ENCODE measurements around the gene PSG5.
"Not testable (repeated sequence)": the region's sequence is repeated elsewhere in the genome, so short reads cannot be mapped to it uniquely, and the experiment has no call there.

The PSG5 gene

DNA sequence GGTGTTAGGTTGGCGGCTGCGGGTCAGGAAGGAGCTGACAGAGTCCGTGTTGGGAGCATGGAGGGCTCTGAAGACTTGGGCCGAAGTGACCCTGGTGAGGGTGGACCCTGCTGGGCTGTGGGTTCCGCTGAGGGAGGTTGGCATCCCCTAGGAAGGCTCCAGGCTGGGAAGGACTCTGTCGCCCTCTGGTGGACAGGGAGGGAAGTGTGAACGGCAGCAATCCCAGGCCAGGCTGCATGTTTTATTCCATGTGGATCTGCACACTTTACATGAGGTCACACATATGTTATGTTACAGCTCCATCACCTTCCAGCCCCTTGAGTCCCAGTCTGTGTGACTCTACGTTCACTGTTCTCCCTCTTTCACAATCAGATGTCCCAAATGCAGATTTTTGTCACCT is 20.8 kb upstream of the PSG5 start:
- not testable (repeated sequence) for H3K27ac ChIP-seq
- TF ChIP-seq, protein P1, sequence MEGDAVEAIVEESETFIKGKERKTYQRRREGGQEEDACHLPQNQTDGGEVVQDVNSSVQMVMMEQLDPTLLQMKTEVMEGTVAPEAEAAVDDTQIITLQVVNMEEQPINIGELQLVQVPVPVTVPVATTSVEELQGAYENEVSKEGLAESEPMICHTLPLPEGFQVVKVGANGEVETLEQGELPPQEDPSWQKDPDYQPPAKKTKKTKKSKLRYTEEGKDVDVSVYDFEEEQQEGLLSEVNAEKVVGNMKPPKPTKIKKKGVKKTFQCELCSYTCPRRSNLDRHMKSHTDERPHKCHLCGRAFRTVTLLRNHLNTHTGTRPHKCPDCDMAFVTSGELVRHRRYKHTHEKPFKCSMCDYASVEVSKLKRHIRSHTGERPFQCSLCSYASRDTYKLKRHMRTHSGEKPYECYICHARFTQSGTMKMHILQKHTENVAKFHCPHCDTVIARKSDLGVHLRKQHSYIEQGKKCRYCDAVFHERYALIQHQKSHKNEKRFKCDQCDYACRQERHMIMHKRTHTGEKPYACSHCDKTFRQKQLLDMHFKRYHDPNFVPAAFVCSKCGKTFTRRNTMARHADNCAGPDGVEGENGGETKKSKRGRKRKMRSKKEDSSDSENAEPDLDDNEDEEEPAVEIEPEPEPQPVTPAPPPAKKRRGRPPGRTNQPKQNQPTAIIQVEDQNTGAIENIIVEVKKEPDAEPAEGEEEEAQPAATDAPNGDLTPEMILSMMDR (conservative IDR thresholded peaks at IDR 0.05): peak; percentile 71

DNA sequence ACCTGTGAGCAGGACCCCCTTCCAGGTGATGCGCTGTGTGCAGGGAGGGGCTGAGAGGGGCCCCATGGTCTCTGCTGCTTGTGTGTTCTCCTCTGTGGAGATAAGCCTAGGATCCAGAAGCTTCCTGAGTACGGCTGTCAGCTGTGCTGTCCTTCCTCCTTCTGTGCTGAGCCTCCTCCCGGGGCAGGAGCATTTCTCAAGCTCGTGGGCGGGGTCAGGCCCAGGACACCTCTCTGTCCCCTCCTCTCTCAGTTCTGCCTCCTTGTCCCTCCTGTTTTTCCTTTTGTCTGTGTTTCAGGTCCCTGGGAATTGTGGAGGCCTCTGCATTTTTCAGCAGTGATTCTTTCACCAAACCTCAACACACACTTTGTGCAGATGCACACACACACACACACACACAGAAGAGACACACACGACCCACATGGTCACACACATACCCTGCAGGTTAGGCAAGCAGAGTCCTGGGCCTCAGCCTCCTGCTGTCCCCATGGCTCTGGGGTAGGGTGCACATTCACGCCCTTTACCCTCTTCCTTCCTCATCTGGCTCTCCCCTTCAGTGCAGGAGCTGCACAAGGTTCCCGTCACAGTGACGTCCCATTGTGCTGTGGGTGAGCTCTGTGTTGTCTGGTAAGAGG is 19.3 kb upstream of the PSG5 start, which contains the start of gene PSG4:
Gene PSG4, minus strand, starts transcription at position 168 of the 635 bp plus-strand sequence. Its CDS starts 102 bp downstream, at position 66.
- not testable (repeated sequence) for H3K27ac ChIP-seq

GRCh38 chr19:43203611-43204010 is 17.3 kb upstream of the PSG5 start:
- not testable (repeated sequence) for H3K27ac ChIP-seq

- H3K27ac ChIP-seq: not testable (repeated sequence)
Measured at GRCh38 chr19:43201891-43202290, 15.6 kb upstream of the PSG5 start.

GRCh38 chr19:43201337-43201801 is 15.0 kb upstream of the PSG5 start:
- not testable (repeated sequence) for H3K27ac ChIP-seq

DNA sequence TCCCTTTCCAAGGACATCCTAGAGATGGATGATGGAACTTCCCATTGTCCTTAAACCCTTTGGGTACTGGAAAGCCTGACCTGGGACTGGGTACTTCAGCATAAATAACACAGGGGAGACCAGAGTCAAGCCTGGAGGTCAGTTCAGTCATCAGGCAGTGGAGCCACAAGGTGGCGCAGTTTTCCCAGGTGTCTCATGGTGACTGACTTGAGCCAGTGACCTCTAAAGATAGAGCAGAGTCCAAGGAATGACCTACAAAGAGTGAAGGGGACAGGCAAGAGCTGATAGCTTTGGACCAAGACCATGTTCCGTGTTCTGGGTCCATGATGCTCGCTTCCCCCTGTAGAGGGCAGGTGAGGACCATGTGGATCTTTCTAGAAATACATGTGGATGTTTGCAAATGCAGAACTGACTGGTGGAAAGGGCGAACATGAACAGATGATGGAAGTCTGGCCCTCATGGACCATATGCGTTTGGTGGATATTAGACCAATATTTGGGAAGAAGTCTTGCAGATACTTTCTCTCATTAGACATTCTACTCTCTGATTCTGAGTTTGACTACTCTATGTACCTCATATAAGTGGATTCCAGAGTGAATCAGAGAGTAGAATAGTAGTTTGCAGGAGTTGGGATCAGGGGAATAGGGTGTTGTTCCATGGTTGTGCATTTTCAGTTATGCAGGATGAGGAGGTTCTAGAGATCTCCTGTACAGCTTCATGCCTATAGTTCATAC is 12.5 kb upstream of the PSG5 start:
- TF ChIP-seq, protein P1 (conservative IDR thresholded peaks at IDR 0.05): 0 out of 2 replicates have a peak, but pooled peaks have one; percentile 7
- H3K27ac ChIP-seq: not testable (repeated sequence)

- H3K27ac ChIP-seq: not testable (repeated sequence)
Measured at GRCh38 chr19:43197666-43198397, 11.5 kb upstream of the PSG5 start.

DNA sequence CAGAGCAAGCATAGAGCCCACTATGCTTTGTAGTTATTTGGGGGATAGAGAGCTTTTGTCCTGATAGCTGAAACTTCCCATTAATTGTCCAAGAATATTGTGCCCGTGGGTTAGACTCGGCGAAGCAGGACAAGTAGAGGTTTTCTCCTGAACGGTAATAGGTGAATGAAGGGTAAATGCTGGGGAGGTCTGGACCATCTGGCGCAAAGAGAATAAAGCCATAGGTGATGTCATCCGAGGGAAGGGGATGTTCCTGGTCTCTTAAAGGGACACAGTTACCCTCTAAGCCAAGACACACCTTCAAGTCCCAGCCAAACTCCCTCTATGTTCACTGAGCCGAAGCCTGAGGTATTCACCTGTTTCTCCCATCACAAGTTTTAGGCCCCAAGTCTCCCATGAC is 8.1 kb upstream of the PSG5 start:
- H3K27ac ChIP-seq: not testable (repeated sequence)

GRCh38 chr19:43192381-43193155 is 6.2 kb upstream of the PSG5 start:
- not testable (repeated sequence) for H3K27ac ChIP-seq

GRCh38 chr19:43188092-43188491 is 1.8 kb upstream of the PSG5 start:
- H3K27ac ChIP-seq: not testable (repeated sequence)
- TF ChIP-seq, protein P1 (conservative IDR thresholded peaks at IDR 0.05): 0 out of 2 replicates have a peak, but pooled peaks have one; percentile 17

DNA sequence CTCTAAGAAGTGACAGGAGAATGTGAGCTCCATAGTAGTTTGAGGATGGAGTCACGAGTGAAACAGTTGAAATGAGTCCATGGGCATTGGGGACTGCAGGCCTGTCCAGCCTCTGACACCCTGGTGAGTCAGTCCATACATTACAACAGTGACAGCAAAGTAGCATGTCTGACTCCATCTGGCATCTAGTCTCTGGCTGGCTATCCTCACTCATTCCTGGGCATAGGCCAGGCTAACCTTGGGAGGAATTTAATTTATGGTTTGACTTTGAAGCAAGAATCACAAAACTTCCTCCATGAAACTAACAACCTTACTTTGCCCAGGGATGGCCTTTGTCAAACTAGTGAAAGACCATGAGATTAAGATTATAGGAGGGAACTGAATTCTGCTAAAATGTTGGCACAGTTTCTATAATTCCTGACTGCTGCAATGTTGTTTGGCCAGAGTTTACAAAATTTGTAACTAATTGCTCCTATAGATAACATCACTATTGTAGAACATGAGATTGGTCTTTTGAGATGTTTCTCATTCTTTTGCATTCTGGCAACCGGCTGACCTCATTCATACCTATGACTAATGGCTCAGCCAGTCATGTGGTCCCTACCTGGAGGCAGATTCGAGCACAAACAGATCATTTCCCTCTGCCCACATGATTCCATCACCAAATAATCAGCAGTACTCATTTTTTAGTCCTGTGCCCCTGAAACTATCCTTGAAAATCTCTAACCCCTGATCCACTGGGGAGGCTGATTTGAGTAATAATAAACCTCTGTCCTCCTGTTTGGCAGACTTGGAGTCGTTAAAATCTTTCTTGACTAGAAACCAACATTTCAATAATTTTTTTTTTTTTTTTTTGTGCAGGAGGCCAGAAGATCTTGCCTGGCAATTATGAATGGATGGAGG is 4.2 kb downstream of the PSG5 start:
- H3K27ac ChIP-seq: not testable (repeated sequence)
